Kidney epithelial cell (primary cell): ENCODE measurements around the gene PRIM2. TPM values are rescaled to one million over a fixed set of nuclear protein-coding genes. Genes with fewer than 3 reads are reported as not detected.

Experiments
- DNase-seq: peaks from one replicate; pipeline ENCODE4 v3.0.0-alpha.2; 2010; ENCODE audit warnings: low read depth
- H3K27me3 ChIP-seq: 2 replicates; pipeline ENCODE4 v1.6.0; 2011; ENCODE audit warnings: low read length; ENCODE audit not compliant: control insufficient read depth, insufficient read depth
- H3K36me3 ChIP-seq: 2 replicates; pipeline ENCODE4 v1.5.1; 2011; ENCODE audit warnings: low read length; ENCODE audit not compliant: control insufficient read depth, insufficient read depth
- H3K4me3 ChIP-seq: 2 replicates; pipeline ENCODE4 v1.5.1; 2011; ENCODE audit warnings: low read depth, mild to moderate bottlenecking, control low read depth, low read length
- total RNA-seq: library from RNA; depleted of rRNA; stranded (reverse); fragments of >200 nt; gene quantifications from 2 replicates; pipeline ENCODE4 v1.2.3, GENCODE V29; 2015
- TF ChIP-seq, protein P1 (sequence below): IDR thresholded peaks from 2 replicates; pipeline ENCODE4 v1.5.1; 2011; ENCODE audit warnings: mild to moderate bottlenecking, moderate library complexity, low read length, control low read depth, inconsistent platforms; ENCODE audit not compliant: insufficient read depth, poor library complexity, severe bottlenecking

The PRIM2 gene
- total RNA-seq, 1 donor from 2014 or later = 17.9 TPM

DNA sequence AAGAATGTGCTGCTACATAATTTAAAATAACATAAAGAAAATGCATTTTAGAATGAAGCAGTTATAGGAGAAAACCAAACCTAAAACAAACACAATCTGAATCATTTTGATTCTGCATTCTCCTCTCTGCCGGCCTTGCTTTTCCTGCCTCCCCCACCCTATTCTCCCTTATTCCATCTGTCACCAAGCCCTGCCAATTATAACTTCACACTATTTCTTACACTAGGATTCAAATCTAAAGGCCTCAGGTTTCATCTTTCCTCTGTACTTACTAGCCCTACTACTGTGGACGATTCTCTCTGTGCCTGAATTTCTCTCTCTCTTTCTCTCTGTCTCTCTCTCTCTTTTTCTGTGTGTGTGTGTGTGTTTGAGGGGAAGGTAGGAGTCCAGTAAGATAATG, 18.7 kb upstream of the PRIM2 start:
- Histone ChIP-seq H3K27me3 (no peaks in the 10 kb centered on the region), H3K4me3 (no peak overlapping the region), H3K36me3 (no peaks in the 10 kb centered on the region)
- TF ChIP-seq, protein P1, sequence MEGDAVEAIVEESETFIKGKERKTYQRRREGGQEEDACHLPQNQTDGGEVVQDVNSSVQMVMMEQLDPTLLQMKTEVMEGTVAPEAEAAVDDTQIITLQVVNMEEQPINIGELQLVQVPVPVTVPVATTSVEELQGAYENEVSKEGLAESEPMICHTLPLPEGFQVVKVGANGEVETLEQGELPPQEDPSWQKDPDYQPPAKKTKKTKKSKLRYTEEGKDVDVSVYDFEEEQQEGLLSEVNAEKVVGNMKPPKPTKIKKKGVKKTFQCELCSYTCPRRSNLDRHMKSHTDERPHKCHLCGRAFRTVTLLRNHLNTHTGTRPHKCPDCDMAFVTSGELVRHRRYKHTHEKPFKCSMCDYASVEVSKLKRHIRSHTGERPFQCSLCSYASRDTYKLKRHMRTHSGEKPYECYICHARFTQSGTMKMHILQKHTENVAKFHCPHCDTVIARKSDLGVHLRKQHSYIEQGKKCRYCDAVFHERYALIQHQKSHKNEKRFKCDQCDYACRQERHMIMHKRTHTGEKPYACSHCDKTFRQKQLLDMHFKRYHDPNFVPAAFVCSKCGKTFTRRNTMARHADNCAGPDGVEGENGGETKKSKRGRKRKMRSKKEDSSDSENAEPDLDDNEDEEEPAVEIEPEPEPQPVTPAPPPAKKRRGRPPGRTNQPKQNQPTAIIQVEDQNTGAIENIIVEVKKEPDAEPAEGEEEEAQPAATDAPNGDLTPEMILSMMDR = no peak
- DNase-seq = no peak

DNA sequence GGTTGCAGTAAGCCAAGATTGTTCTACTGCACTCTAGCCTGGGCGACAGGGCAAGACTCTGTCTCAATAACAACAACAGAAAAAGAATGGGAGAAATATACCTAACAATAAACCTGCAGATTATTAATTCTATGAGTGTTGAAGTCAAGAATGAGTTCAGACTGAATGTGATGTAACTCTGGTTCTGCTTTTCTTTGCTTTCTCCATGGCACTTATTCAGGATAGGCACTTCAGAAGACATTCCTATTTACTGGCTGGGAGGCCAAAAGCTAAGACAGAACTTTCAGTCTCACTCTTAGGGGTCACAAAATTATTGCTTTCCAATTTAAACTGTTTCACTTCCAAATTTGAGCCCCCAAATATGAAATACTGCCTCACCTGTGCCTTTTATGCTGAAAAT, 15.7 kb upstream of the PRIM2 start:
- DNase-seq = no peak
- TF ChIP-seq, protein P1 = no peak
- Histone ChIP-seq H3K4me3 (no peak overlapping the region), H3K36me3 (no peaks in the 10 kb centered on the region), H3K27me3 (no peaks in the 10 kb centered on the region)

- no peaks in the 10 kb centered on the region for H3K36me3 ChIP-seq
- TF ChIP-seq, protein P1 = no peak
- H3K27me3 ChIP-seq = no peaks in the 10 kb centered on the region
- H3K4me3 ChIP-seq = no peak overlapping the region
- no peak for DNase-seq
Observed at GRCh38 chr6:57302477-57302876, 15.0 kb upstream of the PRIM2 start.

GRCh38 chr6:57303931-57304681, 13.3 kb upstream of the PRIM2 start:
- no peaks in the 10 kb centered on the region for H3K36me3 ChIP-seq
- no peak for DNase-seq
- TF ChIP-seq, protein P1 = no peak

GRCh38 chr6:57305107-57305506, 12.3 kb upstream of the PRIM2 start:
- TF ChIP-seq, protein P1 = no peak
- H3K36me3 ChIP-seq = no peaks in the 10 kb centered on the region
- H3K27me3 ChIP-seq = no peaks in the 10 kb centered on the region
- DNase-seq = no peak
- H3K4me3 ChIP-seq = no peak overlapping the region

More at GRCh38 chr6:57303931-57304681, 13.3 kb upstream of the PRIM2 start:
- H3K27me3 ChIP-seq = no peaks in the 10 kb centered on the region
- no peak overlapping the region for H3K4me3 ChIP-seq

DNA sequence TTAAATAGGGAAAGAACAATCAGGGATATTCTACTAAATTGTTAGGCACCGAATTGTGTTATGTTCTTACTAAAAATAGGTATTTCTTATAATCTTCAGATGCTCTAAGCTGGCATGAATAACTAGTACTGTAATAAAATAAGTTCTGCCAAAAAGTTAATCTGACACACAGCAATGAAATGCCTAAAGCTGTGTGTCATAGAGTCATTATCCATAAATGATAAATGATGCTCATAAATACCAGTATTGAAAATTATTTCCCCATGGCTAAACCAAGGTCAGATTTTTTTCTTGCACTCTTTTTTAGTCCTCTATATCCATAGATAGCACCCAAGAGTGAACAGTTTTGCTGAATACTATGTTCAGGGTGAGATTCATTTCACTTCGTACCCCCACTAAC, 11.7 kb upstream of the PRIM2 start:
- no peaks in the 10 kb centered on the region for H3K27me3 ChIP-seq
- no peaks in the 10 kb centered on the region for H3K36me3 ChIP-seq
- DNase-seq = no peak
- TF ChIP-seq, protein P1 = no peak
- no peak overlapping the region for H3K4me3 ChIP-seq
